Stimulated activated naive CD8-positive, alpha-beta T cell treated with anti-CD3 and anti-CD28 coated beads, Interleukin-15, Interleukin-2, amounts not matched to agents 100 ng/mL and 50 ng/mL, for 24 hours (primary cell): ENCODE measurements around the gene NDUFS2.
"Not testable (repeated sequence)": the region's sequence is repeated elsewhere in the genome, so short reads cannot be mapped to it uniquely, and the experiment has no call there.

ENCODE experiments used
- H3K27ac Mint-ChIP-seq: one replicate; pipeline ENCODE4 v1.8.0; 2021; ENCODE audit warnings: mild to moderate bottlenecking, mixed read lengths
- H3K27me3 Mint-ChIP-seq: one replicate; pipeline ENCODE4 v1.8.0; 2021; ENCODE audit warnings: mixed read lengths
- H3K36me3 Mint-ChIP-seq: one replicate; pipeline ENCODE4 v1.8.0; 2021; ENCODE audit warnings: low read depth, mixed read lengths
- H3K4me1 Mint-ChIP-seq: one replicate; pipeline ENCODE4 v1.8.0; 2021; ENCODE audit warnings: low read depth, mixed read lengths
- H3K4me3 Mint-ChIP-seq: one replicate; pipeline ENCODE4 v1.8.0; 2021; ENCODE audit warnings: mild to moderate bottlenecking, mixed read lengths
- H3K9me3 Mint-ChIP-seq: one replicate; pipeline ENCODE4 v1.8.0; 2021; ENCODE audit warnings: mixed read lengths

Gene NDUFS2

DNA sequence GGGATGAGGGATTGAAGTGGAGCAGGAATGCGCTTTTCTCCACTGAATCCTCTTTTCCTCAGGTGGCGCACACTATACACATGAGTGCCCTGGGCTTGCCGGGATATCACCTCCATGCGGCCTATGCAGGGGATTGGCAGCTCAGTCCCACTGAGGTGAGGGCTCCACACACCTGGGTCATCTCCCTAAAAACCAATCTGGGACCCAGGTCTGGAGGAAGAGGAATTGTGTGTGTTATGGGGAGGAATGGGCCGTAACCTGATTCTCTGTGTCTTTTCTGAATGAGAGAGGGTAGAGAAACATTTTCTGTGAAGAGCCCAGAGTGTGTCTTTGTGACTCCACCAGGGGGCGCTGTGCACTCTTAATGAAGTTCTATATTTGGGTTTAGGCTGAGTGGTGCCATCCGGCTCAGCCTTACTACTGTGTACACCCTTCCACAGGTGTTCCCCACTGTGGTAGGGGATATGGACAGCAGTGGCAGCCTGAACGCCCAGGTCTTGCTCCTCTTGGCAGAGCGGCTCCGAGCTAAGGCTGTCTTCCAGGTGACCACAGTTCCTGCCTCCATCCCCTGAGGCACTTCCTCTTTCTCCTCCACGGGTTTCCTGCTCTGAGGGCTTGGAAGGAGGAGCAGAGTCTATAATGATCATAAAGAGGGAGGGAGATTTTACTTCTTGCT, 25.2 kb downstream of the NDUFS2 start:
- Mint-ChIP-seq H3K27ac (peak overlapping the region; percentile 98), H3K4me1 (peaks cover 27% of the 10 kb centered on the region), H3K27me3 (no peaks in the 10 kb centered on the region), H3K36me3 (peaks cover 15% of the 10 kb centered on the region), H3K9me3 (no peaks in the 10 kb centered on the region), H3K4me3 (peak overlapping the region; percentile 97)

DNA sequence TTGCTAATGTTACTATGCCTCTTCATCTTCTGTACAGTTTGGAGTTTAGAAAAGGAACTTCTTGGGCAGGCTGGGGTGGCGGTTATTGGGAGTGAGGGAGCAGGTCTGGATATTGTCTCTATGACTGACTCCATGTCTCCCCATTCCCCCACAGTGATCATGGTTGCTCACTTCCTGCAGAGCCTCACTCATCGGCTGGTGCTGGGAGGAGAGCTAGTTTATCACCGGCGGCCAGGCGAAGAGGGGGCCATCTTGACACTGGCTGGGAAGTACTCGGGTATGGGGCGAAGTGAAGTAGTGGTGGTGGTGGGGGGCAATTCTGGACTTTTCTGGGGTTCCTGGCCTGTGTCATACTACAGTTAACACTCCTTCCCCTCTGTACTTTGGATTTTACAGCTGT, 25.9 kb downstream of the NDUFS2 start:
- Mint-ChIP-seq H3K27ac (no peak overlapping the region), H3K27me3 (no peaks in the 10 kb centered on the region), H3K4me1 (peaks cover 26% of the 10 kb centered on the region), H3K4me3 (peak overlapping the region; percentile 97), H3K9me3 (no peaks in the 10 kb centered on the region), H3K36me3 (peaks cover 15% of the 10 kb centered on the region)

DNA sequence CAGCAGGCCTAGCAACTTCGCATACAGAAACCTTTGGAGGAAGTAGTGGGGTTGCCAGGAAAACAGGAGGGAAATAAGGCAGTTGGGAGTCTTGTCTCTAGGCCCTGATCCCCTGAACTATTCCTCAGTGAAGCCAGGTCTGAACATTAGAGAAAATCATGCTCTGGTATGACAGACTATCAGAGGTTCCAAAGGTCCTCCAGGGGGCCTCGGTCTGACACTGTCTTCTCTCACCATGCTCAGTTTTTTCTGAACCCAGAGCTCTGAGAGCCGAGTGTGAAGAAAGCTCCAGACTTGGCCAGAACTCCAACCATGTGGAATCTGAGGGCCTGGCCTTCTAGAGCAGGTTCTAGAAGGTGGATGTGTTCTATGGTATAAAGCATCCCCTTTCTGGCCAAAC, 27.7 kb downstream of the NDUFS2 start:
- peaks cover 15% of the 10 kb centered on the region for H3K36me3 Mint-ChIP-seq
- H3K4me1 Mint-ChIP-seq = peaks cover 25% of the 10 kb centered on the region
- no peak overlapping the region for H3K4me3 Mint-ChIP-seq
- no peak overlapping the region for H3K27ac Mint-ChIP-seq
- H3K9me3 Mint-ChIP-seq = no peaks in the 10 kb centered on the region
- no peaks in the 10 kb centered on the region for H3K27me3 Mint-ChIP-seq

DNA sequence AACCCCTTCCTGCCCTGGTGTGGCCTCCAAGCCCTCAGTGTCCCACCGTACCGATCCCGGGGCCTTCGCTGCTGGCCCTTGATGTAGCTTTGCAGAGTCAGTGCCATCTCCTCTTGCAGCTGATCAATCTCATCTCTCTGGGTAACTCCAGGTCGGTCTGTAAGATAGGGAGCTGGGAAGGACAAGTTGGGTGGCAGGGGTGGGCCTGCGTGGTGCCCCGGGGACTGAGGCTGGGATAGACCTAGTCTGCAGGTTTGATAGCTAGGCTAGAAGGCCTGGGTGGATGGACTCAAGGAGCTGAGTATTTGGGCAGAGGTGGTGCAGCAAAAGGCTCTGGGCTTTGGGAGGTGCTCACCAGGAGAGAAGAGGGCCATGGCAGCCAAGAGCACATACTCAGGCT, 28.6 kb downstream of the NDUFS2 start:
- Mint-ChIP-seq H3K9me3 (no peaks in the 10 kb centered on the region), H3K27ac (no peak overlapping the region), H3K4me1 (peaks cover 18% of the 10 kb centered on the region), H3K27me3 (no peaks in the 10 kb centered on the region), H3K36me3 (peaks cover 15% of the 10 kb centered on the region), H3K4me3 (no peak overlapping the region)

DNA sequence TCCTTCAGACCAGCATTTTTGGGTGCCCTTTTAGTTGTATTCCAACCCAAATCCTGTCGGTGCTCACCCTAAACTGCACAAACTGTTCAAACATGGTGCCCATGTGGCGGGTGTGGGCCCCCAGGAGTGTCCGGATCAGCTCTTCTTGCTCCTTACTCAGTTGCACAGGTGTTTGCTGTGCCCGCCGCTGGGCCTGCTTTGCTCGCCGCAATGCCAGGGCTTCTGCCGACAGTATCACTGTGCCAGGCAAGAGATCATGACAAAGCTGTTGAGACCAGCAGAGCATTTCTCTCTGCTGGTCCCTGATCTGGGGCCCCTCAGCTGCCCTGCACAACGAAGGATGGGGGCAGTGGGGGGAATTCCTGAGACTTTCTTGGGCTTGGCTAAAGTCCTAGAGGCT, 30.9 kb downstream of the NDUFS2 start:
- H3K4me3 Mint-ChIP-seq = no peak overlapping the region
- no peak overlapping the region for H3K27ac Mint-ChIP-seq
- H3K36me3 Mint-ChIP-seq = peaks cover 8% of the 10 kb centered on the region
- H3K27me3 Mint-ChIP-seq = no peaks in the 10 kb centered on the region
- H3K9me3 Mint-ChIP-seq = no peaks in the 10 kb centered on the region
- no peaks in the 10 kb centered on the region for H3K4me1 Mint-ChIP-seq

DNA sequence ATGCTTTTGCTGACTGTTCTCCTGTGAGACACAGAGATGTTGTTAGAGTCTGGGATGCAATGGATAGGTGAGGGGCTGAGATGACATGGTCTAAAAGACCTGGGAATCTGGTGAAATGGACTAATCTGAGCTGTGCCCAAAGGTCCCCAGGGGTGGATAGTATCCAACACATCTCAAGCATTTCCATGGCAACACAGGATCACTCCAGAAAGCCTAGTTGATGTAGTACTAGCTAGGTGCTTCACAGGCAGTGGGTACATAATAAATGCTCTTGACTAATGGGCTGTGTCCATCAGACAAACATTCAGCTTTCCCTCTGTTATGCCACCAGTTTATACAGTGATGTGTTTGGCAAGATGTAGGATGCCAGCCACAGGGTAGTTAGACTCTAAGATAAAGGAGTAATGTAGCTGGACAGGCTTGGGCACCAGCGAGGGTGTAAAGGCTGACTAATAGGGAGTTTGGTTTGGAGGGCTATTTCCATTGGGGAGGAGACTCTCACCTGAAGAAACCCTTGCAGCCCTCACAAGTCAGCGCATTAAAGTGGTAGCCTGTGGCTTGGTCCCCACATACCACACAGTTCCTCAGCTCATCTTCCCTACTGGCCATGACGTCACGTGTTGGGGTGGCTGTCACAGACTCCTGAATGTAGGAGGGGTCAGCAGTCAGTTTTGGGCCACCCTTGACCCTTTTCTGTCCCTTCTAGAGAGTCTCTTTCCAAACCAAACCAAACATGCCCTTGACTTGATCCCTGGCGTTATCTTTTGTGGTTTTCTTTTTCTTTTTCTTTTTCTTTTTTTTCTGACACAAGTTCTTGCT, 34.0 kb downstream of the NDUFS2 start:
- no peaks in the 10 kb centered on the region for H3K36me3 Mint-ChIP-seq
- no peak overlapping the region for H3K27ac Mint-ChIP-seq
- H3K27me3 Mint-ChIP-seq = no peaks in the 10 kb centered on the region
- H3K9me3 Mint-ChIP-seq = no peaks in the 10 kb centered on the region
- no peak overlapping the region for H3K4me3 Mint-ChIP-seq
- H3K4me1 Mint-ChIP-seq = no peaks in the 10 kb centered on the region

DNA sequence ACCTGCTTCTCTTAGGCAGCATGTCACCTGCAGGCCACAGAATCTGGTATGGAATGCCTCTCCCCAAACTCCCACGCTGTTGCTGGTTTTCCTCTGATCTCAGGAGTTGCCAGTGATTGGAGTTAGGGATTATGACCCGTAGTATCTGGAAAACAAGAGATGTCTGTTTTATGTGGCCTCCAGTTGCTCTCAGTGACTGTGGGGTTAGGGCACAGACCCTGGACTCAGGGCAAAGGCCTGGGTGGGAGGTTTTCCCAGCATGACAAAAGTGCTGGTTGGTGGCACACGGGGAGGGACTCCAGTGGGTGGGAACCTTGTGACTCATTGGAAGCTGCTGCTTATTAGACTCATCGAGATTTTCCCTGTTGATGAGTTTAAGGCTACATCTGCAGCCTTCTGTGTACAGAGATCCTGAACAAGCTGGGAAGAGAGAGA, 35.9 kb downstream of the NDUFS2 start, which contains the start of gene NR1I3:
Gene NR1I3 (minus strand): TSS at position 165 of the 435 bp plus-strand sequence. CDS start 1,638 bp downstream, outside the sequence.
- Mint-ChIP-seq H3K4me3 (no peak within 1 kb of the TSS), H3K27ac (no peak within 1 kb of the TSS)

DNA sequence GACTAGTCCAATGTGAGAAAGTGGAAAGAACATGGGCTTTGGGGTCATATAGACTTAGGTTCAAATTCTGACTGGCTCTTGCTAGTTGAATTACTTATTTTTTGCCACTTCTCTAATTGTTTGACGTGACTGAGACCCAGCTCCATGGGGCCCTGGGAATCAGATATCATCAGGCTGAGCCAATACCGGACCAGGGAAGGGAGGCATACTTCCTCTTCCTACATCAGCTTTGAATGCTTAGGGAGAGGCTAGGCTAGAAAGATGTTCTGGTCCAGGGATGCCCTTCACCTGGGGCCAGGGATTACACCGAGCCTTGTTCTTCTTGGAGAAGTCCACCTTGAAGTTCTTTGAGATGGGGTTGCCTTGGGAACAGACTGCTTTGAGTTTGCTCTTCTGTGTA, 39.5 kb downstream of the NDUFS2 start:
- Mint-ChIP-seq H3K27me3 (no peaks in the 10 kb centered on the region), H3K27ac (no peak overlapping the region), H3K36me3 (no peaks in the 10 kb centered on the region), H3K9me3 (no peaks in the 10 kb centered on the region), H3K4me3 (no peak overlapping the region), H3K4me1 (no peaks in the 10 kb centered on the region)

More for the DNA sequence above, 35.9 kb downstream of the NDUFS2 start, which contains the start of gene NR1I3:
- H3K9me3 Mint-ChIP-seq = no peaks in the 10 kb centered on the region
- H3K4me1 Mint-ChIP-seq = no peaks in the 10 kb centered on the region
- H3K27me3 Mint-ChIP-seq = no peaks in the 10 kb centered on the region
- H3K36me3 Mint-ChIP-seq = no peaks in the 10 kb centered on the region

DNA sequence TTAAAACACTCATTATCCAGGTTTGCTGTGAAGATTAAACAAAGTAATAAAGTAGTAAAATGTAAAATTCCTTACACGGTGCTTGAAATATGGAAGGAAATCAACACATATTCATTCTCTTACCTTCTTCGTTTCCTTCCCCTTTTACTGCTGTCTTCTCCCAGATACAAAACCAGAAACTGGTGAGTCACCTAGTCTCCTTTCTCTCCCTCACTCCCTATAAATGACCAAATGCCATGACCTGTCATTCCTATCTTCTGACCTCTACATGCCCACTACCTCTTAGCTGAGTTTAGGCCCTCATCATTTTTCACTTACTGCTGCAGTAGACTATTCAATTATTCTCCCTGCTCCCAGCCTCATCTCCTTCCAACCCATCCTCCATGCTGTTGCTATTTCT, 40.1 kb downstream of the NDUFS2 start:
- Mint-ChIP-seq H3K9me3 (no peaks in the 10 kb centered on the region), H3K4me3 (no peak overlapping the region), H3K27ac (no peak overlapping the region)

DNA sequence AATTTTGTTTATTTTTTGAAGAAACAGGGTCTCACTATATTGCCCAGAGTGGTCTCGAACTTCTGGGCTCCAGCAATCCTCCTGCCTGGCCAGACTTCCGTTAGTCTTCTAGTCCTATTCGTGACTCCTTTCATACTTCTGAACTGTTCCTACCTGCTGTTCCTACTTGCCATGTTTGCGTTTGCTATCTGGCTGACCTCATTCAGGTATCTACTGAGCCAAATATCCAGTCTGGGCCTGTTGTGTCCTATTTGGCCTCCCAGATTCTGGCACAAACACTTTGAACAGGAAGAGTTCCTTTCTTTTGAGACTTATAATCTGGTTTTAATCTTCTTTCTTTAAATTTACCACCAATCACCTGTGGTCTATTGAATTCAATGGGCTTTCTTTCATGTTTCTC, 42.7 kb downstream of the NDUFS2 start:
- Mint-ChIP-seq H3K27ac (no peak overlapping the region), H3K4me3 (no peak overlapping the region), H3K36me3 (no peaks in the 10 kb centered on the region), H3K9me3 (peaks cover 2% of the 10 kb centered on the region), H3K27me3 (no peaks in the 10 kb centered on the region), H3K4me1 (no peaks in the 10 kb centered on the region)

More for the DNA sequence above, 40.1 kb downstream of the NDUFS2 start:
- Mint-ChIP-seq H3K4me1 (no peaks in the 10 kb centered on the region), H3K27me3 (no peaks in the 10 kb centered on the region), H3K36me3 (no peaks in the 10 kb centered on the region)

DNA sequence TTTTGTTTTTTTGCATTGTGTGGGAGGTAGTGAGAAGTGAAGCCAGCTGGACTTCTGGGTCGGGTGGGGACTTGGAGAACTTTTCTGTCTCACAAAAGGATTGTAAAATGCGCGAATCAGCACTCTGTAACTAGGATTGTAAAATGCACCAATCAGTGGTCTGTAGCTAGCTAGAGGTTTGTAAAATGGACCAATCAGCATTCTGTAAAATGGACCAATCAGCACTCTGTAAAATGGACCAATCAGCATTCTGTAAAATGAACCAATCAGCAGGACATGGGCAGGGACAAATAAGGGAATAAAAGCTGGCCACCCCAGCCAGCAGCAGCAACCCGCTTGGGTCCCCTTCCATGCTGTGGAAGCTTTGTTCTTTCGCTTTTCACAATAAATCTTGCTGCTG, 47.9 kb downstream of the NDUFS2 start:
- H3K27me3 Mint-ChIP-seq, H3K9me3 Mint-ChIP-seq, H3K4me1 Mint-ChIP-seq, H3K36me3 Mint-ChIP-seq, H3K4me3 Mint-ChIP-seq, H3K27ac Mint-ChIP-seq: not testable (repeated sequence)

DNA sequence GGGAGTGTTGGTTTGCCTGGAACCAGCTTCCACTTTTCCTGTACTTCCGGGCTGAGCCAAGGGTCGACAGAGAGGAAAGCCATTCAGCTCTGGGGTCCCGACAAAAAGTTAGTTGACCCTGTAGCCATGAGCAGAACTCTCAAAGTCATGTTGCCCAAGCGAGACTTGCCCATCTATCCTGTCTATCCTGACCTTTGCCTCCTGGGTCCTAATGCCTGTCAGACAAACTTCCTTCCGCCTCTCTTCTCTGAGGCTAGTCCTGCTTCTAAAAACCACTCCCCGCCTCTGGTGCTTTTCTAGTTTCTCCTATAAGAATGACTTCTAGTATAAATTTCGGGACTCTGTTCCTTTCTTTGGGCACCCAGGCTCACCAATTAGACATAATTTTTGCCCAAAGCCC, 48.7 kb downstream of the NDUFS2 start:
- Mint-ChIP-seq H3K36me3 (no peaks in the 10 kb centered on the region), H3K4me3 (no peak overlapping the region), H3K9me3 (peaks cover 3% of the 10 kb centered on the region), H3K27ac (no peak overlapping the region), H3K4me1 (no peaks in the 10 kb centered on the region), H3K27me3 (peaks cover 5% of the 10 kb centered on the region)

DNA sequence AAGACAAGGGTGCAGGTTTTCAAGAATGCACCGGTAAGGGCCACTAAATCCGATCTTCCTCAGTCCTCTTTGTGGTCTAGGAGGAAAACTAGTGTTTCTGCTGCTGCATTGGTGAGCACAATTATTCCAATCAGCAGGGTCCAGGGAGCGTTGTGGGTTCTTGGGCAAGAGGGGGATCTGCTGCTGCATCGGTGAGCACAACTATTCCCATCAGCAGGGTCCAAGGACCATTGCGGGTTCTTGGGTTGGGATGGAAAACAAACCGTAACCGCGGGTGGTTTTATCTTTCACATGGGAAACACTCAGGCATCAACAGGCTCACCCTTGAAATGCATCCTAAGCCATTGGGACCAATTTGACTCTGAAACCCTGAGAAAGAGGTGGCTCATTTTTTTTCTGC, 49.4 kb downstream of the NDUFS2 start:
- Mint-ChIP-seq H3K4me1 (no peaks in the 10 kb centered on the region), H3K4me3 (no peak overlapping the region), H3K27me3 (peaks cover 9% of the 10 kb centered on the region), H3K27ac (no peak overlapping the region), H3K9me3 (peaks cover 7% of the 10 kb centered on the region), H3K36me3 (peaks cover 5% of the 10 kb centered on the region)

DNA sequence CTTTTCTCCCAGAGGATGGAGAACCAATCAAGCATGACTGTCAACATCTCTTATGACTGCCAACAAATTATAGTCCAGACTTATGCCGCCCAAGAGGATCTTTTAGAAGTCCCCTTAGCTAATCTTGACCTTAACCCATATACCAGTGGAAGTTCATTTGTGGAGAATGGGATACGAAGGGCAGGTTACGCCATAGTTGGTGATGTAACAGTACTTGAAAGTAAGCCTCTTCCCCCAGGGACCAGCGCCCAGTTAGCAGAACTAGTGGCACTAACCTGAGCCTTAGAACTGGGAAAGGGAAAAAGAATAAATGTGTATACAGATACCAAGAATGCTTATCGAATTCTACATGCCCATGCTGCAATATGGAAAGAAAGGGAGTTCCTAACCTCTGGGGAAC, 53.1 kb downstream of the NDUFS2 start:
- H3K4me1 Mint-ChIP-seq, H3K4me3 Mint-ChIP-seq, H3K27ac Mint-ChIP-seq: not testable (repeated sequence)
- Mint-ChIP-seq H3K27me3 (peaks cover 43% of the 10 kb centered on the region), H3K36me3 (peaks cover 22% of the 10 kb centered on the region), H3K9me3 (peaks cover 13% of the 10 kb centered on the region)

DNA sequence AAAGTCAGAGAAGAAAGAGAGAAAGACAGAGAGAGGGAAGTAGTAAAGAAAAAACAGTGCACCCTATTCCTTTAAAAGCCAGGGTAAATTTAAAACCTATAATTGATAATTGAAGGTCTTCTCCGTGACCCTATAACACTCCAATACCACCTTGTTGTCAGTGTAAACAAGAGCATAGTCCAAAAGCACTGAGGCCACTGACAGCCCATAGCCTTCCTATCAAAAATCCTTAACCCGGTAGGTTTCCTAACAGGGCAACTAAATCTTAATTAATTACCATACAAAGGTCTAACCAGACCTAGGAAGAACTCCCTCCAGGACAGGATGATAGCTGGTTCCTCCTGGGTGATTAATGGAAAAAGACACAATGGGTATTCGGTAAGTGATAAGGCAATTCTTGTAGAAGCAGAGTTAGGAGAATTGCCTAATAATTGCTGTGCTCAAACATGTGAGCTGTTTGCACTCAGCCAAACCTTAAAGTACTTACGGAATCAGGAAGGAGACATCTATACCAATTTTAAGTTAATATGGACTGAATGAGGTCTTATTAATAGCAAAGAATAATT, 53.9 kb downstream of the NDUFS2 start:
- peaks cover 22% of the 10 kb centered on the region for H3K36me3 Mint-ChIP-seq
- H3K27me3 Mint-ChIP-seq = peaks cover 49% of the 10 kb centered on the region
- not testable (repeated sequence) for H3K27ac Mint-ChIP-seq, H3K4me3 Mint-ChIP-seq, H3K4me1 Mint-ChIP-seq
- peaks cover 13% of the 10 kb centered on the region for H3K9me3 Mint-ChIP-seq
